ENCODE results near the gene ACTR6. TPM values are rescaled to one million over a fixed set of nuclear protein-coding genes. Genes with fewer than 3 reads are reported as not detected.

The ACTR6 gene
- total RNA-seq, 1 donor from 2014 or later, result 13.7 TPM

- DNase-seq (ENCODE audit: low read depth), result no peak
- H3K4me3 ChIP-seq (ENCODE audit: low read depth, low read length), result no peak overlapping the region
- TF ChIP-seq CTCF (IDR thresholded peaks at IDR 0.05; ENCODE audit: insufficient read depth, low read length, severe bottlenecking), result no peak
- no peak for FAIRE-seq
- no peaks in the 10 kb centered on the region for H3K36me3 ChIP-seq (ENCODE audit: control insufficient read depth, insufficient read depth, low read length)
- no peaks in the 10 kb centered on the region for H3K27me3 ChIP-seq (ENCODE audit: control insufficient read depth, insufficient read depth, low read length)
Observed at GRCh38 chr12:100157427-100157821, 43.2 kb upstream of the ACTR6 start.

GRCh38 chr12:100158535-100158934 is 42.1 kb upstream of the ACTR6 start:
- FAIRE-seq (no peak), DNase-seq (ENCODE audit: low read depth) (no peak)
- no peak for TF ChIP-seq CTCF (IDR thresholded peaks at IDR 0.05; ENCODE audit: insufficient read depth, low read length, severe bottlenecking)
- H3K4me3 ChIP-seq (ENCODE audit: low read depth, low read length), result no peak overlapping the region
- H3K27me3 ChIP-seq (ENCODE audit: control insufficient read depth, insufficient read depth, low read length), result no peaks in the 10 kb centered on the region
- no peaks in the 10 kb centered on the region for H3K36me3 ChIP-seq (ENCODE audit: control insufficient read depth, insufficient read depth, low read length)

- no peak for FAIRE-seq
Observed at GRCh38 chr12:100159391-100160104, 41.1 kb upstream of the ACTR6 start.

GRCh38 chr12:100163416-100164152 is 37.0 kb upstream of the ACTR6 start:
- FAIRE-seq (no peak), DNase-seq (ENCODE audit: low read depth) (peak; percentile 51)
- Histone ChIP-seq H3K36me3 (ENCODE audit: control insufficient read depth, insufficient read depth, low read length) (peaks cover 2% of the 10 kb centered on the region), H3K4me3 (ENCODE audit: low read depth, low read length) (no peak overlapping the region), H3K27me3 (ENCODE audit: control insufficient read depth, insufficient read depth, low read length) (no peaks in the 10 kb centered on the region)
- TF ChIP-seq CTCF (IDR thresholded peaks at IDR 0.05; ENCODE audit: insufficient read depth, low read length, severe bottlenecking), result no peak

More at GRCh38 chr12:100159391-100160104, 41.1 kb upstream of the ACTR6 start:
- Histone ChIP-seq H3K36me3 (ENCODE audit: control insufficient read depth, insufficient read depth, low read length) (no peaks in the 10 kb centered on the region), H3K27me3 (ENCODE audit: control insufficient read depth, insufficient read depth, low read length) (no peaks in the 10 kb centered on the region), H3K4me3 (ENCODE audit: low read depth, low read length) (no peak overlapping the region)
- DNase-seq (ENCODE audit: low read depth), result no peak
- TF ChIP-seq CTCF (IDR thresholded peaks at IDR 0.05; ENCODE audit: insufficient read depth, low read length, severe bottlenecking), result no peak

GRCh38 chr12:100164153-100164704 is 36.4 kb upstream of the ACTR6 start:
- FAIRE-seq (no peak), DNase-seq (ENCODE audit: low read depth) (no peak)
- no peaks in the 10 kb centered on the region for H3K27me3 ChIP-seq (ENCODE audit: control insufficient read depth, insufficient read depth, low read length)
- H3K36me3 ChIP-seq (ENCODE audit: control insufficient read depth, insufficient read depth, low read length), result peaks cover 2% of the 10 kb centered on the region
- no peak overlapping the region for H3K4me3 ChIP-seq (ENCODE audit: low read depth, low read length)
- no peak for TF ChIP-seq CTCF (IDR thresholded peaks at IDR 0.05; ENCODE audit: insufficient read depth, low read length, severe bottlenecking)
